Gastroesophageal sphincter (tissue), 4 donors: ENCODE results near the gene CYB561. TPM values are rescaled to one million over a fixed set of nuclear protein-coding genes. Genes with fewer than 3 reads are reported as not detected.

Source experiments
- ATAC-seq: fragments of 150-250 bp; one replicate; pipeline ENCODE4 v1.9.1; 2016; ENCODE audit warnings: mild to moderate bottlenecking, moderate library complexity
- H3K27ac ChIP-seq, 4 donors: fragments of 200-600 bp; sonication (generic) in 3 of 4; 1 replicate in 3 of 4; 2 replicates in 1 of 4; pipeline ENCODE4 v1.5.1; 2016 to 2019
- H3K27me3 ChIP-seq: fragments of 200-600 bp; sonication (generic); one replicate; pipeline ENCODE4 v1.5.1; 2019
- H3K36me3 ChIP-seq, 2 donors: fragments of 200-600 bp; sonication (generic); one replicate each; pipeline ENCODE4 v1.5.1; 2019; ENCODE audit warnings: control low read depth in 1 of 2
- H3K4me1 ChIP-seq, 3 donors: fragments of 200-600 bp; sonication (generic); 1 replicate in 2 of 3; 2 replicates in 1 of 3; pipeline ENCODE4 v1.5.1; 2016 to 2019; ENCODE audit warnings: control low read depth in 2 of 3
- H3K4me3 ChIP-seq, 2 donors: fragments of 200-600 bp; sonication (generic); one replicate each; pipeline ENCODE4 v1.5.1; 2019; ENCODE audit warnings: mild to moderate bottlenecking in 1 of 2, moderate library complexity in 1 of 2
- H3K9me3 ChIP-seq, 3 donors: fragments of 200-600 bp; sonication (generic); one replicate each; pipeline ENCODE4 v1.5.1; 2017 to 2019; ENCODE audit warnings: control low read depth in 2 of 3
- CTCF ChIP-seq, 4 experiments: fragments of 200-600 bp in 2 of 4; fragments of 450-650 bp in 2 of 4; sonication (generic) in 1 of 4; IDR thresholded peaks; one replicate each; pipeline ENCODE4 v1.5.1; 2017 to 2019; ENCODE audit warnings: antibody characterized with exemption in 4 of 4, mild to moderate bottlenecking in 2 of 4, moderate library complexity in 2 of 4
- EP300 ChIP-seq: sonication (generic); formaldehyde crosslinking; IDR thresholded peaks from one replicate; pipeline ENCODE4 v1.6.1; 2017; ENCODE audit warnings: antibody characterized with exemption, mild to moderate bottlenecking
- POLR2A ChIP-seq, 2 donors: fragments of 450-650 bp; IDR thresholded peaks; one replicate each; pipeline ENCODE4 v1.6.1; 2017; ENCODE audit warnings: antibody characterized with exemption in 2 of 2, mild to moderate bottlenecking in 2 of 2, moderate library complexity in 1 of 2
- POLR2AphosphoS5 ChIP-seq: sonication (generic); formaldehyde crosslinking; IDR thresholded peaks from one replicate; pipeline ENCODE4 v1.6.1; 2017; ENCODE audit warnings: antibody characterized with exemption
- WGBS, 2 donors: methylation state at CpG; one replicate each; pipeline ENCODE4 v1.1.5; 2018; ENCODE audit warnings: low coverage in 1 of 2; 5-methylcytosine and 5-hydroxymethylcytosine counted together
- total RNA-seq, 4 donors: library from RNA; depleted of rRNA; stranded (reverse); fragments of >200 nt; gene quantifications; one replicate each; pipeline ENCODE4 v1.1.0, GENCODE V29; 2016

Gene CYB561
- total RNA-seq, 4 donors from 2014 or later: 7.9 to 17.7 (median 15.0) TPM

GRCh38 chr17:63423251-63423950 lies 22.7 kb downstream of the CYB561 start:
- no peak for ATAC-seq
- Histone ChIP-seq H3K27me3 (no peaks in the 10 kb centered on the region), H3K9me3 (no peaks in the 10 kb centered on the region), H3K27ac (peak overlapping the region in 2 of 4 donors; percentile 6 to 31), H3K36me3 (peaks cover 0 to 35% of the 10 kb centered on the region in 2 donors), H3K4me3 (no peak overlapping the region), H3K4me1 (peaks cover 0 to 14% (median 0%) of the 10 kb centered on the region in 3 donors)
- TF ChIP-seq CTCF (IDR thresholded peaks at IDR 0.05) (no peak), EP300 (no peak), POLR2AphosphoS5 (no peak), POLR2A (IDR thresholded peaks at IDR 0.05) (no peak)
- 60 to 66% methylated on average over 2 to 7 of the region's 11 CpGs for WGBS, 2 donors

DNA sequence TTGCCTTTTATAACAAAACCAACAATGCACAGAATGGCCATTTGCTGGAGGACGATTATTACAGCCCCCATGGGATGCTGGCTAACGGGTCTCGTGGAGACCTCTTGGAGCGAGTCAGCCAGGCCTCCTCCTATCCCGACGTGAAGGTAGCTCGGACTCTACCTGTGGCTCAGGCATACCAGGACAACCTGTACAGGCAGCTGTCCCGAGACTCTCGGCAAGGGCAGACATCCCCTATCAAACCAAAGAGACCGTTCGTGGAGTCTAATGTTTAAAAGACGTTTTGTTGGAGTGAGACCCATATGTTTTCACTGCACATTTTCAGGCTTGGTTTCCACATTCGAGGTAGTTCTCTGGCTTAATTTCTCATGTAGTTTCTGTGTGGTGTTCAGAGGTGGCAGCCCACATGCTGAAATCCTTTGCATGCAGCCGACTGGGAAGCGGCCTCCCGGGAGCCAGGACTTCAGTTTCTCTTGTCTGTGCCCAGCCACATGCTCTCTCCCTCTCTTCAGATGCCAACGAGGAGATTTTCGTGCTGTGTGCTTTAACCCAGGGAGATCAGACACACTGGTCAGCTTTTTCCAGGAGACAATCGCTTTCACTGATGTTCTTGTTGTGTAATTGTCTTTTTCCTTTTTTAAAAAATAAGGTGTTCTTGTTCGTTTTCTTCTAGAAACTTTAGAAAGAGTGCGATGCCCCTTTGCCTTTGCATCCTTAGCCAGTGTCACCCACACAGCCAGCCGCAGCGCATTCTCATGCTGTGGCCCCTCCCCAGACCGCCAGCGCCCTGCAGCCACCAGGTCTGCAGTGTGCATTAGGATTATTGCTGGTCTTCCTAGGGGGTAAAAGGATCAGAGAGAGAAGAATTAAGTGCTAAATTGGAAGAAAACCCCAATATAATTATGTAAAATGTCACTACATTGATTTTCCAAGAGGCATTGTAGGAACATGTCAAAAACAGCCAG lies 24.1 kb downstream of the CYB561 start:
- peaks cover 0 to 41% of the 10 kb centered on the region in 2 donors for H3K36me3 ChIP-seq
- no peak for ATAC-seq
- 88 to 93% methylated on average over 3 to 24 of the region's 25 CpGs for WGBS, 2 donors
- TF ChIP-seq EP300: no peak
- no peak for TF ChIP-seq CTCF (IDR thresholded peaks at IDR 0.05)
- TF ChIP-seq POLR2AphosphoS5: no peak
- no peak for TF ChIP-seq POLR2A (IDR thresholded peaks at IDR 0.05)
- no peaks in the 10 kb centered on the region for H3K27me3 ChIP-seq
- no peak overlapping the region for H3K27ac ChIP-seq
- no peaks in the 10 kb centered on the region for H3K9me3 ChIP-seq
- no peak overlapping the region for H3K4me3 ChIP-seq
- H3K4me1 ChIP-seq: peaks cover 0 to 14% (median 0%) of the 10 kb centered on the region in 3 donors

DNA sequence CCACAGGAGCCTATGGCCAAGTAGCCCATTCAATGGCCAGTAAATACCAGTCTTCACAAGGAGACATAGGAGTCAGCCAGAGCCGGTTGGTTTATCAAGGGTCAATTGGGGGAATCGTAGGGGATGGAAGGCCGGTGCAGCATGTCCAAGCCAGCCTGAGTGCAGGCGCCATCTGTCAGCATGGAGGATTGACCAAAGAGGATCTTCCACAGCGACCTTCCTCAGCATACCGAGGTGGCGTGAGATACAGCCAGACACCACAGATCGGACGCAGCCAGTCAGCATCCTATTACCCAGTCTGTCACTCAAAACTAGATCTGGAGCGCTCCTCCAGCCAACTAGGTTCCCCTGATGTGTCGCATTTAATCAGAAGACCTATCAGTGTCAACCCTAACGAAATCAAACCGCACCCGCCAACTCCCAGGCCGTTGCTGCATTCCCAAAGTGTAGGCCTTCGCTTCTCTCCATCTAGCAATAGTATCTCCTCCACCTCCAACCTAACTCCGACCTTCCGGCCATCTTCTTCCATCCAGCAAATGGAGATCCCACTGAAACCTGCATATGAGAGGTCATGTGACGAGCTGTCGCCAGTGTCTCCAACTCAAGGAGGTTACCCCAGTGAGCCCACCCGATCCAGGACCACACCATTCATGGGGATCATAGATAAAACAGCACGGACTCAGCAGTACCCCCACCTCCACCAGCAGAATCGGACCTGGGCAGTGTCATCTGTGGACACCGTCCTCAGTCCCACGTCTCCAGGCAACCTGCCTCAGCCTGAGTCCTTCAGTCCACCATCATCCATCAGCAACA lies 25.0 kb downstream of the CYB561 start:
- TF ChIP-seq CTCF (IDR thresholded peaks at IDR 0.05) (no peak), EP300 (no peak), POLR2AphosphoS5 (no peak), POLR2A (IDR thresholded peaks at IDR 0.05) (no peak)

GRCh38 chr17:63419949-63420867 lies 25.9 kb downstream of the CYB561 start:
- TF ChIP-seq POLR2A (IDR thresholded peaks at IDR 0.05) (no peak), POLR2AphosphoS5 (no peak), EP300 (no peak), CTCF (IDR thresholded peaks at IDR 0.05) (no peak)
- no peaks in the 10 kb centered on the region for H3K9me3 ChIP-seq
- 73 to 100% methylated on average over 3 to 14 of the region's 23 CpGs for WGBS, 2 donors

More for the DNA sequence above, 25.0 kb downstream of the CYB561 start:
- WGBS, 2 donors: 92 to 96% methylated on average over 13 to 23 of the region's 25 CpGs
- H3K27me3 ChIP-seq: no peaks in the 10 kb centered on the region
- H3K4me3 ChIP-seq: no peak overlapping the region
- H3K9me3 ChIP-seq: no peaks in the 10 kb centered on the region
- no peak for ATAC-seq
- H3K27ac ChIP-seq: no peak overlapping the region
- peaks cover 0 to 14% (median 0%) of the 10 kb centered on the region in 3 donors for H3K4me1 ChIP-seq
- peaks cover 0 to 48% of the 10 kb centered on the region in 2 donors for H3K36me3 ChIP-seq

More at GRCh38 chr17:63419949-63420867, 25.9 kb downstream of the CYB561 start:
- no peak for ATAC-seq
- Histone ChIP-seq H3K27me3 (no peaks in the 10 kb centered on the region), H3K36me3 (peaks cover 0 to 57% of the 10 kb centered on the region in 2 donors), H3K4me1 (peaks cover 0 to 6% (median 0%) of the 10 kb centered on the region in 3 donors), H3K27ac (no peak overlapping the region), H3K4me3 (no peak overlapping the region)
